H1 (cell line): ENCODE results near the gene TASP1. TPM values are rescaled to one million over a fixed set of nuclear protein-coding genes. Genes with fewer than 3 reads are reported as not detected.

Experiments
- CTCF ChIA-PET: fragments of 300-600 bp; sonication (Branson Sonifier 250); formaldehyde crosslinking; loops from one replicate; lab custom pipeline; 2021; ENCODE audit not compliant: partially characterized antibody; lab: Charles Lee
- POLR2A ChIA-PET: fragments of 300-600 bp; sonication (Branson Sonifier 250); formaldehyde crosslinking; loops from one replicate; lab custom pipeline; 2021; ENCODE audit warnings: inconsistent platforms; ENCODE audit not compliant: partially characterized antibody; lab: Charles Lee
- DNase-seq, 2 experiments: peaks; one replicate each; pipeline versions ENCODE4 v3.0.0 to v3.0.0-alpha.2; 2010 to 2022; ENCODE audit warnings: low spot score in 2 of 2, low read depth in 1 of 2, mixed read lengths in 1 of 2
- FAIRE-seq: peaks from 2 replicates; lab custom pipeline; 2011; peaks lifted over from hg19 to GRCh38; lab: Jason Lieb, UNC
- H2AFZ ChIP-seq: 2 replicates; pipeline ENCODE4 v1.8.1; 2012; ENCODE audit warnings: low read length, inconsistent platforms
- H2AK5ac ChIP-seq: 2 replicates; pipeline ENCODE4 v1.6.1; 2013; ENCODE audit warnings: low read depth, low read length
- H2BK120ac ChIP-seq: replicated peaks from 2 replicates; pipeline ENCODE3; 2013; ENCODE audit warnings: low read depth, low read length, inconsistent platforms
- H2BK12ac ChIP-seq: 2 replicates; pipeline ENCODE4 v1.6.1; 2013; ENCODE audit warnings: low read depth, low read length
- H2BK15ac ChIP-seq: 2 replicates; pipeline ENCODE4 v1.6.1; 2013; ENCODE audit warnings: low read length
- H2BK20ac ChIP-seq: 2 replicates; pipeline ENCODE4 v1.6.1; 2013; ENCODE audit warnings: low read length
- H2BK5ac ChIP-seq: 2 replicates; pipeline ENCODE4 v1.6.1; 2013; ENCODE audit warnings: low read depth, low read length
- H3K14ac ChIP-seq: 2 replicates; pipeline ENCODE4 v1.6.1; 2013; ENCODE audit warnings: inconsistent platforms; ENCODE audit not compliant: insufficient read length
- H3K18ac ChIP-seq: 2 replicates; pipeline ENCODE4 v1.6.1; 2013; ENCODE audit warnings: low read length; ENCODE audit errors: extremely low read depth
- H3K23ac ChIP-seq: 2 replicates; pipeline ENCODE4 v1.6.1; 2013; ENCODE audit warnings: inconsistent platforms; ENCODE audit not compliant: insufficient read length
- H3K23me2 ChIP-seq: 2 replicates; pipeline ENCODE4 v1.6.1; 2013; ENCODE audit warnings: low read depth, low read length
- H3K27ac ChIP-seq: 2 replicates; pipeline ENCODE4 v1.6.1; 2011; ENCODE audit warnings: low read depth, low read length, inconsistent platforms
- H3K27me3 ChIP-seq, 4 experiments: replicated peaks in 1 of 4; 1 replicate in 1 of 4; 2 replicates in 3 of 4; pipeline versions ENCODE4 v1.6.1 to v1.8.1; 2011 to 2013; ENCODE audit warnings: low read length in 3 of 4, mild to moderate bottlenecking in 3 of 4, inconsistent platforms in 2 of 4, mixed read lengths in 2 of 4, moderate library complexity in 1 of 4; ENCODE audit not compliant: control insufficient read depth in 3 of 4, insufficient read depth in 3 of 4; ENCODE audit errors: extremely low read depth in 1 of 4
- H3K36me3 ChIP-seq, 4 experiments: 2 replicates each; pipeline versions ENCODE4 v1.6.1 to v1.8.1; 2011 to 2013; ENCODE audit warnings: mild to moderate bottlenecking in 4 of 4, low read length in 3 of 4, moderate library complexity in 2 of 4, control low read depth in 1 of 4, inconsistent platforms in 1 of 4; ENCODE audit not compliant: insufficient read depth in 4 of 4, control insufficient read depth in 2 of 4
- H3K4ac ChIP-seq: replicated peaks from 2 replicates; pipeline ENCODE3; 2013; ENCODE audit warnings: low read length, low read depth, mixed read lengths, inconsistent platforms; ENCODE audit not compliant: insufficient read length
- H3K4me1 ChIP-seq, 4 experiments: replicated peaks in 1 of 4; 1 replicate in 1 of 4; 2 replicates in 3 of 4; pipeline versions ENCODE4 v1.6.1 to v1.8.1; 2011 to 2013; ENCODE audit warnings: low read length in 3 of 4, inconsistent platforms in 2 of 4, mixed read lengths in 1 of 4; ENCODE audit not compliant: insufficient read depth in 4 of 4, control insufficient read depth in 3 of 4
- H3K4me2 ChIP-seq, 2 experiments: 2 replicates each; pipeline versions ENCODE4 v1.6.1 to v1.8.1; 2011 to 2013; ENCODE audit warnings: low read depth in 2 of 2, low read length in 2 of 2, control low read depth in 1 of 2, inconsistent platforms in 1 of 2, mild to moderate bottlenecking in 1 of 2; ENCODE audit not compliant: insufficient read depth in 1 of 2
- H3K4me3 ChIP-seq, 4 experiments: fragments of 200-600, 300-600 bp in 1 of 4; sonication (generic), shearing (Covaris generic), sonication (Bioruptor Twin) in 1 of 4; 2 replicates each; pipeline versions ENCODE4 v1.5.1 to v1.8.1; 2011 to 2016; ENCODE audit warnings: low read length in 4 of 4, low read depth in 3 of 4, control low read depth in 2 of 4, inconsistent platforms in 2 of 4, mild to moderate bottlenecking in 2 of 4, mixed read lengths in 1 of 4, moderate library complexity in 1 of 4; ENCODE audit not compliant: insufficient read depth in 2 of 4; ENCODE audit errors: extremely low read depth in 1 of 4
- H3K56ac ChIP-seq: replicated peaks from 2 replicates; pipeline ENCODE3; 2013; ENCODE audit warnings: low read depth, mild to moderate bottlenecking, mixed read lengths, low read length, inconsistent platforms; ENCODE audit not compliant: insufficient read length
- H3K79me1 ChIP-seq: 2 replicates; pipeline ENCODE4 v1.6.1; 2013; ENCODE audit warnings: low read depth, low read length, control low read depth
- H3K79me2 ChIP-seq, 2 experiments: 2 replicates each; pipeline versions ENCODE4 v1.6.1 to v1.8.1; 2012 to 2013; ENCODE audit warnings: low read length in 2 of 2, mild to moderate bottlenecking in 2 of 2, inconsistent platforms in 1 of 2; ENCODE audit not compliant: insufficient read depth in 2 of 2, control insufficient read depth in 1 of 2
- H3K9ac ChIP-seq, 4 experiments: replicated peaks in 1 of 4; 1 replicate in 1 of 4; 2 replicates in 3 of 4; pipeline versions ENCODE4 v1.6.1 to v1.8.1; 2011 to 2013; ENCODE audit warnings: low read depth in 3 of 4, low read length in 3 of 4, control low read depth in 2 of 4, mild to moderate bottlenecking in 2 of 4, moderate library complexity in 2 of 4, inconsistent platforms in 1 of 4; ENCODE audit errors: extremely low read depth in 1 of 4
- H3K9me3 ChIP-seq, 2 experiments: 2 replicates each; pipeline versions ENCODE4 v1.6.1 to v1.8.1; 2012 to 2013; ENCODE audit warnings: mild to moderate bottlenecking in 2 of 2, moderate library complexity in 2 of 2, control low read depth in 1 of 2, inconsistent platforms in 1 of 2, low read depth in 1 of 2, low read length in 1 of 2, mixed read lengths in 1 of 2; ENCODE audit not compliant: insufficient read depth in 2 of 2
- H4K20me1 ChIP-seq, 2 experiments: replicated peaks in 1 of 2; 2 replicates each; pipeline versions ENCODE3 to v1.8.1; 2011 to 2013; ENCODE audit warnings: inconsistent platforms in 2 of 2, low read length in 2 of 2, mild to moderate bottlenecking in 1 of 2; ENCODE audit not compliant: insufficient read depth in 2 of 2, control insufficient read depth in 1 of 2
- H4K5ac ChIP-seq: 2 replicates; pipeline ENCODE4 v1.6.1; 2013; ENCODE audit warnings: low read length, low read depth, mixed read lengths, inconsistent platforms; ENCODE audit not compliant: insufficient read length
- H4K8ac ChIP-seq: 2 replicates; pipeline ENCODE4 v1.8.0; 2013; ENCODE audit warnings: mild to moderate bottlenecking, moderate library complexity, low read length, inconsistent platforms; ENCODE audit not compliant: insufficient read depth; ENCODE audit errors: extremely low read depth
- H4K91ac ChIP-seq: replicated peaks from 2 replicates; pipeline ENCODE3; 2013; ENCODE audit warnings: low read length, mixed read lengths, inconsistent platforms; ENCODE audit not compliant: insufficient read length
- CHD2 ChIP-seq: IDR thresholded peaks from 2 replicates; pipeline ENCODE4 v1.6.1; 2012; ENCODE audit warnings: low read length, improper control_type of control experiment
- POU5F1 ChIP-seq: IDR thresholded peaks from 2 replicates; pipeline ENCODE4 v1.6.1; 2011; ENCODE audit warnings: low read depth, mild to moderate bottlenecking, low read length, moderate library complexity
- RAD21 ChIP-seq, 2 experiments: IDR thresholded peaks in 1 of 2; conservative IDR thresholded peaks in 1 of 2; 2 replicates each; pipeline ENCODE4 v1.6.1; 2011; ENCODE audit warnings: low read depth in 2 of 2, low read length in 2 of 2, improper control_type of control experiment in 1 of 2, inconsistent platforms in 1 of 2, mild to moderate bottlenecking in 1 of 2, moderate library complexity in 1 of 2
- WGBS, 2 experiments: shearing (Covaris generic) in 1 of 2; methylation state at CpG; one replicate each; pipeline versions ENCODE4 v1.1.6 to v1.1.7; 2013 to 2015; ENCODE audit warnings: low lambda C conversion rate in 2 of 2, mixed read lengths in 2 of 2, inconsistent platforms in 1 of 2, low coverage in 1 of 2, missing lambda C conversion rate in 1 of 2; ENCODE audit not compliant: insufficient replicate concordance in 2 of 2, insufficient coverage in 1 of 2, insufficient read length in 1 of 2; ENCODE audit errors: extremely low coverage in 1 of 2, missing lambda C conversion rate in 1 of 2; 5-methylcytosine and 5-hydroxymethylcytosine counted together
- polyA plus RNA-seq, 7 experiments: library from polyadenylated mRNA; depleted of rRNA in 3 of 7; stranded (reverse) in 5 of 7; unstranded in 2 of 7; fragments of >200 nt in 5 of 7; fragments of 200-250 nt in 2 of 7; gene quantifications; 1 replicate in 5 of 7; 2 replicates in 1 of 7; 4 replicates in 1 of 7; pipeline versions ENCODE4 v1.2.1 to v1.2.3, GENCODE V29; 2011 to 2013; ENCODE audit warnings: missing spikeins in 2 of 7, mixed read lengths in 2 of 7
- total RNA-seq: library from RNA; stranded (reverse); fragmentation: NEBNext Ultra II Directional; extraction: Animal tissue kit (Norgen Biotek cat#: 25700); gene quantifications from 2 replicates; pipeline ENCODE4 v1.2.1, GENCODE V29; 2021

TASP1 gene
- total and polyA plus RNA-seq, 2 of the 8 experiments (the other 6 are each of a cell fraction or from before 2014, with no cell fraction given) = 4.5 to 10.9 TPM

DNA sequence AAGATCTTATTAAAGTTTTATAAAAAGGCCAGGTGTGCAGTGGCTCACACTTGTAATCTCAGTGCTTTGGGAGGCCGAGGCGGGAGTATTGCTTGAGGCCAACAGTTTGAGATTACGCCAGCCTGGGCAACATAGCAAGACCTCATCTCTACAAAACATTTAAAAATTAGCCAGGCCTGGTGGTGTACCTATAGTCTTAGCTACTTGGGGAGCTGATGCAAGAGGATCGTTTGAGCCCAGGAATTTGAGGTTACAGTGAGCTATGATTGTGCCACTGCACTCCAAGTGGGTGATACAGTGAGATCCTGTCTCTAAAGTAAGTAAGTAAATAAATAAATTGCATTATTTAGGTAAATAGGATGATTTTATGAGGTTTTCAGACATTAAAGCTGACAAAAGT, 234.4 kb downstream of the TASP1 start:
- 93% methylated on average over 4 of the region's 4 CpGs; no CpG with 5 or more reads in 1 of the 2 experiments for WGBS, 2 experiments
- DNase-seq (no peak), FAIRE-seq (no peak)
- Histone ChIP-seq H2BK20ac (no peak overlapping the region), H3K4me1 (no peaks in the 10 kb centered on the region), H3K9ac (no peak overlapping the region), H2BK120ac (no peak overlapping the region), H3K14ac (no peak overlapping the region), H3K18ac (no peak overlapping the region), H3K4ac (no peak overlapping the region), H3K56ac (no peak overlapping the region), H3K27ac (no peak overlapping the region), H3K27me3 (peaks cover 0 to 1% (median 0%) of the 10 kb centered on the region in 4 experiments; a peak in 1 of 7 replicates), H4K8ac (no peak overlapping the region), H4K91ac (no peak overlapping the region), H3K23me2 (no peaks in the 10 kb centered on the region), H3K79me1 (no peaks in the 10 kb centered on the region), H3K4me2 (no peak overlapping the region), H3K36me3 (no peaks in the 10 kb centered on the region), H2AK5ac (no peak overlapping the region), H3K4me3 (no peak overlapping the region), H2BK15ac (no peak overlapping the region), H2BK5ac (no peak overlapping the region), H4K20me1 (no peaks in the 10 kb centered on the region), H3K9me3 (no peaks in the 10 kb centered on the region), H3K23ac (no peak overlapping the region), H3K79me2 (no peaks in the 10 kb centered on the region), H2AFZ (no peak overlapping the region), H4K5ac (no peak overlapping the region), H2BK12ac (no peak overlapping the region)
- TF ChIP-seq POU5F1 (no peak), CHD2 (no peak), RAD21 (IDR thresholded peaks at IDR 0.05 in 1 of 2, conservative IDR thresholded peaks at IDR 0.05 in 1 of 2; ENCODE audit: low read depth in 2 of 2, low read length in 2 of 2) (no peak)
- CTCF ChIA-PET = interaction anchor here (0.5 to 2.0 kb wide), 4 partner anchors 7 to 190 kb away, joined by 3 to 7 read pairs (median 3); no protein-coding TSS in a partner anchor
- POLR2A ChIA-PET = interaction anchor here (0.7 kb wide), 1 partner anchor 12 kb away, joined by 3 read pairs; no protein-coding TSS in a partner anchor
